NCI-H82 (cell line): ENCODE measurements around the gene SPEN.
"Not testable (repeated sequence)": the region's sequence is repeated elsewhere in the genome, so short reads cannot be mapped to it uniquely, and the experiment has no call there.

Source experiments
- DNase-seq: peaks from one replicate; lab custom pipeline; 2025; lab: John Stamatoyannopoulos, UW

SPEN gene

DNA sequence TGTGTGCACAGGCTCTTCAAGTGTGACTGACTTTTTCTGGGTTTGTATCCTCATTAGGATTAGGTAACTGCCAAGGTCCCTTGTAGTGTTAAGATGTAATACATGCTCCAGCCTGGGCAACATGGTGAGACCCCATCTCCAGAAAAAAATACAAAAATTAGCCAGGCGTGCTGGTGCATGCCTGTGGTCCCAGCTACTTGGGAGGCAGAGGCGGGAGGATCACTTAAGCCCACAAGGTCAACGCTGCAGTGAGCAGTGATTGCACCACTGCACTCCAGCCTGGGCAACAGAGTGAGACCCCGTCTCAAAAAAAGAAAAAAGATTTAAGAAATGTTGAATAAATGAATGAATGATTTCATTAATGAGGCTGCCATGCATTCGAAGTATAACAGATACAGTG, 113.3 kb downstream of the SPEN start:
- DNase-seq = no peak

DNA sequence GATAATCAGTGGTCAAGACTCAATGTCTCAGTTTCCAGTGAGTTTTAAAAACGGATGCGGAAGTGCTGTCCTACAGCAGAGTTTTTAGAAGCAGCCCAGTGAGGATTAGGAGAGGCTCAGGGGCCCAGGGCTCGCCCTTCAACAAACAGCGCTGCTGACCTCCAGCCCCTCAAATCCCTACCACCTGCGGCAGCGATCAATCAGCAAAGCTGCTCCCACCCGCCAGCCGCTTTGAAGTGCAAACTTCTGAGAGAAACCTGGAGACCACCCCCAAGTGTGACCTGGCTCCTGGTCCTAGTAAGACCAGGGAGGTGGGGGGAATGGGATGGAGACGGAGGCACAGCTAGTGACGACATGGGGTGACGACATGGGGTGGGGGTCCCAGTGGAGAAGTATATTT, 114.0 kb downstream of the SPEN start:
- DNase-seq = peak; percentile 71

DNA sequence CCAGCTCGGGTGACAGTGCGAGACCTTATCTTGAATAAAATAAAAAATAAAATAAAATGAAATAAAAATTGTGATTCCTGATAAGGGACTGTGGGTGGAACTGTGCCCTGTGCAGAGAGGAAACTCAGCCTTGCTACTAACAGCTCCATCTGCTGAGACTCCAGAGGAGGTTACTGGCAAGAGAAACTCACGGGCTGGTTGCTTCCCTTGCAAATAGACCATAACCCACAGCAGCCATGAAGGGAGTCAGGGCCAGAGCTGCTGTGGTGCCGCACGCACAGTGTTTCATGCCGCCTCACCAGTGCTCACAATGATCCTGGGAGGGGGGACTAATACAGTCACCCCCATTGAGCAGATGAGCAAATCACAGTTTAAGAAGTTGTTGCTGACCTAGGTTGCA, 114.7 kb downstream of the SPEN start:
- DNase-seq = no peak

DNA sequence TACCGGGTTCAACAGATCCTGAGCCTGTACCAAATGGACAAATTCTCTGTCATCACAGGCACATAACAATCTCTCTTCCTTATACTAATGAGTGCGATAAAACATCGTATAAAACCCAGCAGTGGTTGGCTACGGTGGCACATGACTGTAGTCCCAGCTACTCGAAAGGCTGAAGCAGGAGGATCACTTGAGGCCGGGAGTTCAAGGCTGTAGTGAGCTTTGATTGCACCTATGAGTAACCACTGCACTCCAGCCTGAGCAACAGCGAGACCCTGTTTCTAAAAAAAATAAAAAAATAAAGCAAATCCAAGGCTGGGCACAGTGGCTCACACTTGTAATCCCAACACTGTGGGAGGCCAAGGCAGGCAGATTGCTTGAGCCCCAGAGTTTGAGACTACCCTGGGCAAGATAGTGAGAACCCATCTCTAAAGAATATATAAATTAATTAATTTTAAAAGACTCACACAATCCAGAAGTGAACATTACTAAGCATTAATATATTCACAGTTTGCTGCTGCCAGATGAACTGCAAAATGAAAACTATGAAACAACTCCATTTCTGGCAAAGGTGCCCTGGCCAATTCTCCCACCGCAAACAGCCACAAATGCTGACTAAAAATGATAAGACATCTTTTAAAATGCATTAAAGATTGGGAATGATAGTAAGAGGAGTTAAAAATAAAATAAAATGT, 115.3 kb downstream of the SPEN start:
- DNase-seq = no peak

DNA sequence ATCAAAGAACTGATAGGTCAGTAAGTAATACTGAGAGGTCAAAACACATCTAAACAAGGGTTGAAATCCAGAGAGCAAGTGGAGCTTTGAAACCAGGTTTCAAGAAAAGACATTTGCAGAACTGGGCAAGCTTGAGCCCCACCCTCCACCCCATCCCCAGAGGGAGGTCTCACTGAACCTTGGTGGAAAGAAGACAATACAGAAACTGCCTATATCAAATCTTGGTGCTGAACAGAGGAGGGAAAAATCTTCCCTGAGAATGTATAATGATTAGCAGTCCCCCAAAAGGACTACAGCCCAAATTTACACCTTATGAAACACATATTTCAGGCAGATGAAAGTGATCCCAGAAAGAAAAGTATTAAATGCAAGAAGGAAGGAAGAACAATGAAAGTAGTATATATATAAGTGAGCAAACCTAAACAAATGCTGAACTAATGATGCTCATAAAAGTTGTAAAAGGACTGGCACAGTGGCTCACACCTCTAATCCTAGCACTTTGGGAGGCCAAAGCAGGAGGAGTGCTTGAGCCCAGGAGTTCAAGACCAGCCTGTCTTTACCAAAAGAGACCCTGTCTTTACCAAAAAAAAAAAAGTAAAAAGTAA, 116.0 kb downstream of the SPEN start:
- DNase-seq = no peak

DNA sequence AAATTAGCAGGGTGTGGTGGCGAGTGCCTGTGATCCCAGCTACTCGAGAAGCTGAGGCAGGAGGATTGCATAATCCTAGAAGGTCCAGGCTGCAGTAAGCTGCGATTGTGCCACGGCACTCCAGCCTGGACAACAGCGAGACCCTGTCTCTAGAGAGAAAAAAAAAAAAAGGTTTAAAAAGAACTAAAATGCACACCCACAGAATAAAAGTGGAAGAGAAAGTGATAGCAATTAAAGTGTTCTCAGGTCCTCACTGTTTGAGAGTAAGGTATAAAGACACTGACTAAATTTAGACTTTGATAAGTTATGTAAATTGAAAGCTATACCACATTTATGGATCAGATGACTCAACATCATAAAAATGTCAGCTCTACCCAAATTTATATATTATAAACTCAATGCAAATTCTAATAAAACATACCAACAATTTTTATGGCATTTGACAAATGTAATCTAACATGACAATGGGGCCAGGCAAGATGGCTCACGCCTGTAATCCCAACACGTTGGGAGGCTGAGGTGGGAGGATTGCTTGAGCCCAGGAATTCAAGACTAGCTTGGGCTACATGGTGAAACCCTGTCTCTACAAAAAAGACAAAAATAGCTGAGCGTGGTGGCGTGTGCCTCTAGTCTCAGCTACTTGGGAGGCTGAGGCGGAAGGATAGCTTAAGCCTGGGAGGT, 116.6 kb downstream of the SPEN start:
- no peak for DNase-seq

DNA sequence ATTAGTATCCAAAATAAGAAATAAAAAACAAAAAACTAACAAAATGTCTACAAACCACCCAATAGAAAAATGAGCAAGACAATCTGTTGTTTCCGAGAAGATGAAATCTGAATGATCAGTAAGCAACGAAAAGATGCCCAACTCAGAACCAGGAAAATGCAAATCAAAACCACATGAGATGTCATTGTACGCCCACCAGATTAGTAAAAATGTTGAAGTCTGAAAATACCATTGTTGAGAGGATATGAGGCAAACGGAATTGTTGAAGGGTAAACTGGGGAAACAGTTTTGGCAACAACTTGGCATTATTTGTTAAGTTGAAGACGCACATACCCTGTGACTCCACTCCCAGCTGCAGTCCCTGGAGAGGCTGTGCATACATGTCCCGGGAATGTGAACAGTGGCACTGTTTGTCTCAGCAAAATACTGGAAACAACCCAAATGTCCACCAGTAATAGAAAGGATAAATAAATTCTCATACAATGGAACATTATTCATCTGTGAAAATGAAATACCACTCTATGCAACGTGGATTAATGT, 117.8 kb downstream of the SPEN start:
- DNase-seq = no peak

DNA sequence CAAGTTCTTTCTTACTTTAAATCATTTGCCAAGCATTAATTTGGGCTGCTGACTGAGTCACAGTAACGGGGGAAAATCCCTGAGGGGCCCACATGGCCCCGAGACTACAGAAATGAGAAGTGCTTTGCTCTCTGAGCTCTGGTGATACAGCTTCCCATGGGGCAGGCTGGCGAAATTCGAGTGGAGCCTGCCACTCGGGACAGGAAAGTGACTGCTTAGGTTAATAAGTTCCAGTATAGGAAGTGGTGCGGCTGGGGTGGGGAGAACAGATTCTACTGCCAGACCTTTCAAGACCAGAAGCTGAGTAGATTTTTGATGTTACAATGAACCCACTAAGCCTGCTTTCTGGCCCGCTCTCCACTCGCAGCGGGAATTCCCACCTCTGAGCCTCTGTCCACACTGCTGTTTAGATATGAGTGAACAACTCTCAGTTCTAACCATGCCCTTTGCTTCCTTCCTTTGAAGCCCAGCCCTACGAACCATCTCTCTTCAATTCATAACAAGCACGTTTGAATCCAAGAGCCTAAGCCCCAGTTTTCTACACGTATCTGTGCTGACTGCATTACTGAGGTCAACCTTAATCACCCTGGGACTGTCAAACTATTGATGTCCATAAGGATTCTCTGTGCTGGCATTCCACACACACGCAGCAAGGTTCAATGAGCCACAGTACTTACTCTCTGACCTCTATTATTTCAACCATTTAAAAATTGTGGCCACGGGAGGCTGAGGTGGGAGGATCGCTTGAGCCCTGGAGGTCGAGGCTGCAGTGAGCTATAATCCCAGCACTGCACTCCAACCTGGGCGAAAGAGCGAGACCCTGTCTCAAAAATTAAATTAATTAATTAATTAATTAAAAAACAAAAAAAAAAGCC, 118.8 kb downstream of the SPEN start:
- no peak for DNase-seq

DNA sequence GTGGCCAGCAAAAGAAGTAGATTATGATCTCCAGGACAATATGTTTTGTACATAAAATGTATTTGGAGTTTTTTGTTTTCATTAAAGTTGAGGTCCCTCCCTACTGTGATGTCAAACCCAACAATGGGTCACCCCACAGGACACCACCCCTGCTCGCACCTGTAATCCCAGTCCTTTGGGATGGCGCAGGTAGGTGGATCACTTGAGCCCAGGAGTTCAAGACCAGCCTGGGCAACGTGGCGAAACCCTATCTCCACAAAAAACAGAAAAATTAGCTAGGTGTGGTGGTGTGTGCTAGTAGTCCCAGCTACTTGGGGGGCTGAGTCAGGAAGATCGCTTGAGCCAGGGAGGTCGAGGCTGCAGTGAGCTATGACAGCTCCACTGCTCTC, 119.4 kb downstream of the SPEN start:
- no peak for DNase-seq

DNA sequence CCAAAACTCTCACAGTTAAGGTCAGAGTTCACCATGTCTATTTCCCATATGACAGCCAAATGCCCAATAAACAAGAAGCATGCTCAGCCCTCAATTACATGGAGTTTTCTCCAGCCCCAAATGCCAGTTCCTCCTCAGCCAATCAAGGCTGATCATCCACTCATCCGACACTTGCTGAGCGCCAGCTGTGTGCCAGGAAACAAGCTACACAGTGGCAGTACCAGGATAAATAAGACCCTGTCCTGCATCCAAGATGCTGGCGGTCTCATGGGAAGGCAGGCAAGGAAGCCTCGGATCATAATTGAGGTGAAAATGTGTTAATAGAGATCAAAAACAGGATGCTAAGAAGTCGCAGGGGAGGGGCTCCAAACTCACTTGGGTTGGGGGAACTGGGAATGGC, 120.7 kb downstream of the SPEN start:
- no peak for DNase-seq

DNA sequence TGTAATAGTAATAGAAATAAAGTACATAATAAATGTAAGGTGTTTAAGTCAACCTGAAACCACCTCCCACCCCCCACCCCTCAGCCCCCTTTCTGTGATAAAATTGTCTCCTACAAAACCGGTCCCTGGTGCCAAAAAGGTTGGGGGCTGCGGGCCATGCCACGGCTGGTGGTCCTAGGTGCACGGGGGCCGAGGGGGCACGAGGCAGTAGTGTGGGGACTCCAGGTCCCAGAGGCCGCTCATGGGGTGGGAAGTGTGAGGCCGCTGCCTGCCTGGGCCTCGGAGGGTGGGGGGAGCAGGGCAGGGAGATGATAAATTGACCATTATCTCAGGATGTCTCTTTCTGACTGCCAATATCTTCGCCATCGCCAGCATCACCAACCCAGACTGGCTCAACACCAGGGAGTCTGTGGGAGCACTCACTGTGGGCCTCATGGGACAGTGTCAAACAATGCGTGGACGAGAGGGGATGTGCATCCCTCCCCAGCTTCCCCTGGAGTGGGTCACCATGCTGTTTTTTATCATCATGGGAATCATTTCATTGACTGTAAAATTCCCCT, 121.9 kb downstream of the SPEN start:
- DNase-seq = no peak

DNA sequence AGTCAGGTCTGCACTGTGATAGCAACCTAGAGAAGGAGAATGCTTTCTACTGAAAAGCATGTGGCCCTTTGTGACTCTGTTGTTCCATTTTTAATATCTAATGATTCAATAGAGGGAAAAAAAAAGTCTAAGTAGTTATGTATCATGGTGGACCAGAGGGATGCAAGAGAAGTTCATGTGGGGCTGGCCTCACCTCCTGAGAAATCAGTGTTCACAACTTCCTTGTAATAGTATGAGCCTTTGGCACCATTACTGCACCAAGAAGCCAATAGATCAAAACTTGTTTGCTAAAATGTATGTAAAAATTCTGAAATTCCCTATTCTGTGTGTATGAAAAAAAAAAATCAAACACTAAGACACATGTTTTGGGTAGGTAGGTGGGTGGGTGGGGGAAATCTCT, 123.4 kb downstream of the SPEN start:
- DNase-seq = no peak

DNA sequence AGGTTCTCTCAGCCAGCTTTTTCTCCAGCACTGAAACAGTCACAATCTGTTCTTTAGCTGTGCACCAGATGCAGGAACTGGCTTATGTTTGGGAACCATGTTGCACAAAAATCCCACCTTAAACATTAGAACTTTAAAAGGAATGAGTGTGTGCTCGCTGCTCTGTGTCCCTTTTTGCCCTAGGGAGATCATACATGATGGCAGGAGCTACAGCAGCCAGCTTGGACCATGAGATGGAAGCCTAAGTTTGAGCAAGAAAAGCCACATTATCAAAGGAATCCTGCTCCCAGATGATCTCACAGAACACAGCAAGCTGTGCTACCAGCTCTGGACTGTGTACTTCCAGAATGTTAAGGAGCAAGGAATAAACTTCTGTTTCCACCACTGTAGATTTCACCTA, 124.9 kb downstream of the SPEN start:
- DNase-seq = no peak

DNA sequence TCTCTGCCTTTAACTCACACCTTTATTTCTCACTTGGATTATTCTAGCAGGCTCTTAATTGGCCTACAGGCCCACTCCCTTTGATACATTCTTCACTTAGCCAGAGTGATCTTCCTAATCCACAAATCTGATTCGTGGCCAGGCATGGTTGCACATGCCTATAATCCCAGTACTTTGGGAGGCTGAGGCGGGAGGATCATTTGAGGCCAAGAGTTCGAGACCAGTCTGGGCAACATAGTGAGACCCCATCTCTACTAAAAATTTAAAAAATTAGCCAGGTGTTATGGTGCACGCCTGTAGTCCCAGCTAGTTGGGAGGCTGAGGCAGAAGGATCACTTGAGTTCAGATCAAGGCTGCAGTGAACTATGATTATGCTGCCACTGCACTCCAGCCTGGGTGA, 126.3 kb downstream of the SPEN start:
- peak; percentile 28 for DNase-seq

DNA sequence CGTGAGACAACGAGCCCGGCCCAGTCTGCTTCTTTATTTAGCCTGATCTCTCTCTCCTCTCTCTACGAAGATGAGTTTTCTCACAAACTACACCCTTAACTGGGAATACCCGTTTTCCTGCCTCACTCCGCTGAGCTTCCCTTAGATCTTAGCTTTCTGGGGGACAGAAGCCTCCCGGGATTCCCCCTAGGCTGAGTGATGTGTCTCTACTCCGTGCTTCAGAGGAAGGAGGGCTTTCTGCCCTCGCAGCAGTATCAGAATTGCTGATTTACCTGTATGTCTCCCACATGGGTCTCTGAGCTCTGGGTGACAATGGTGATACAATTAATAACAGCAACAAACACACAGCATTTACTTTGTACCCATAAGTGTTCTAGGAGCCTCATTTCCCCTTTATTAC, 127.3 kb downstream of the SPEN start:
- DNase-seq = no peak

DNA sequence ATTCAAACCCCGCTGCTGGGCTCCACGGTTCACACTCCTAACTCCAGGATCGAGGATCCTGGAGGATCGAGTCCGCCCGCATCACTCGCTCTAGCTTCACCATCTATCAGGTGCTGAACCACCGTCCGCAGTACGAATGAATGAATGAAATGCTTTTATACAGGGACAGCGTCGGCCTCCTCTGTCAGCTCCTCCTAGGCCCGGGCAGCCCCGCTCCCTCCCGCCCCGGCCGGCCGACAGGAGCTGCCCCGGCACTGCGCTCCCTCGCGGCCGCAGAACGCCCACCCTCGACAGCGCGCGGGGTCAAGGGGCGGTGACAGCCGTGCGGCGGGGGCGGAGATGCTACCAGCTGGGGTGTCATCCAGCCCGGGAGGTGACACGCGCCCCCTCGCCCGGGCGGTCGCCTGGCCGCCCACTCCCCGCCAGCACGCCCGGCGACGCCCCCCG, 127.9 kb downstream of the SPEN start:
- DNase-seq = peak; percentile 76

DNA sequence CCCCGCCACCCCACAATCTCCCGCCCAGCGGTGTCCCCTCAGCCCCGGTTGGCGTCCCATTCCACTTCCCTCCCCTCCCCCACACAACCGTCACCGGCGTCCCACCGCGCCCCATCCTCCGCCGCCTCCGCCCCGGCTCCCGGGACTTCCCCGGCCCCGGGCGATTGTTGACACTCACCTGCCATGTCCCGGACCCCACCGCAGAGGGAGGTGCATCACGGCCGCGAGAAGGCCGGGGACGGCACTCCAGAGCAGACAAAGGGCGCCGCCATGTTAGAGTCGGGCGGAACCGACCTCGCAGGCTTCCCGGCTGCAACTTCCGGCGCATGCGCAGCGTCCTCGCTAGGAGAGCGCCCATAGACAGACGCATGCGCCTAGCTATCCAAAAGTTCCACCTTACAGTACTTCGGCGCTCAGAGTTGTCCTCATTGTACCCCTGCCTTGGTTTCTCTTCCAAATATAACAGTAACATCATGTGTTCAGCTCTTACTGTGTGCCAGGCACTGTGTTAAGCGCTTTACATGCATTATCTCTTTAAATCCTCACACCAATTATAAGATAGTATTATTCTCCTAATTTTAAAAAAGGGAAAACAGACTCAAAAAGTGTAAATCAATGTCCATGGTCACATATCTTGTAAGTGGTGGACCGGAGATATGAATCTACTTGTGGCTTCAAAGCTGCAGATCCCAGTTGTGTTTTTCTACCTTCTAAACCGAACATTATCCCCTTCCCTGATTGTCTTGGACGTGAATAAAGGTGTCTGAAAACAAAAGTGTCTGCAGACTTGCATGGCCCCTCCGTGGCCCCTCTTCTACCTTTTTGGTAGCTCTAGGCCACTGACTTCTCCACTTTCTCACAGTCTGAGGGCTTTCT, 128.5 kb downstream of the SPEN start, which contains the start of gene ZBTB17:
Gene ZBTB17, minus strand, starts transcription at position 297 of the 876 bp plus-strand sequence. CDS start 27,606 bp downstream, outside the sequence.
- DNase-seq = peak; percentile 97

DNA sequence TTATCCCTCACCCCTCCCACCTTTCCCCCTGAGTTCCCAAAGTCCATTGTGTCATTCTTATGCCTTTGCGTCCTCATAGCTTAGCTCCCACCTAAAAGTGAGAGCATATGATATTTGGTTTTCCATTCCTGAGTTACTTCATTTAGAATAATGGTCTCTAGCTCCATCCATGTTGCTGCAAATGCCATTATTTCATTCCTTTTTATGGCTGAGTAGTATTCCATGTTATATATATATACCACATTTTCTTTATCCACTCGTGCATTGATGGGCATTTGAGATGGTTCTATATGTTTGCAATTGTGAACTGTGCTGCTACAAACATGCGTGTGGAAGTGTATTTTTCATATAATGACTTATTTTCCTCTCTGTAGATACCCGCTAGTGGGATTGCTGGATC, 130.4 kb downstream of the SPEN start:
- not testable (repeated sequence) for DNase-seq

DNA sequence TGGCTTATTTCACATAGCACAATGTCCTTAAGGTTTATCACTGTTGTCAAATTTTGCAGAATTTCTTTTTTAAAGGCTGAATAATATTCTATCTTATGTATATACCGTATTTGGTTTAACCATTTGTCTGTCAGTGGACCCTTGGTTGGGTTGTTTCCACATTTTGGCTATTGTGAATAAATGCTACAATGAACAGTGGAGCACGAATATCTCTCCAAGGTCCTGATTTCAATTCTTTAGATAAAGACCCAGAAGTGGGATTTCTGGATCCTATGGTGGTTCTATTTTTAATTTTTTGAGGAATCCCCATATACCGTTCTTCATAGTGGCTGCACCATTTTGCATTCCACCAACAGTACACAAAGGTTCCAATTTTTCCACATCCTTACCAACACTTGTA, 134.2 kb downstream of the SPEN start:
- no peak for DNase-seq

DNA sequence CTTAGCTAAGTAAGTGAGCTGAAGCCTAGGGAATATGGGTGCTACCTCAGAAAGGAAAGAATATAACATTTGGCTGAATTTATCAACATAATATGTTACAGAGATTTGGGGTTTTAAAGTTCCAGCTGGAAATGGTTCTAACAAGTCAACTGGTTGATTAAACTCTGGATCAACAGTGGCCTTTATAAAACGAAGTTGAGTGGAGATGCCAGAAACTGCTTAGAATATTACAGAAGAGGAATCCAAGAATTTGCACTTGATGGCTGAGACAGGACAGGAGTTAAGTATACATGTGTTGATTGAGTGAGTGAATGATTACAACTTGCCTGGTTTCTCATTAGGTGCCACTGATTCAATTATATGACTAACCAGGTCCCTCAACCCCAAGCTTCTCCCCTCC, 135.8 kb downstream of the SPEN start:
- DNase-seq = no peak
